Measurements from ENCODE around the gene HS1BP3.

- TF ChIP-seq, protein P1, sequence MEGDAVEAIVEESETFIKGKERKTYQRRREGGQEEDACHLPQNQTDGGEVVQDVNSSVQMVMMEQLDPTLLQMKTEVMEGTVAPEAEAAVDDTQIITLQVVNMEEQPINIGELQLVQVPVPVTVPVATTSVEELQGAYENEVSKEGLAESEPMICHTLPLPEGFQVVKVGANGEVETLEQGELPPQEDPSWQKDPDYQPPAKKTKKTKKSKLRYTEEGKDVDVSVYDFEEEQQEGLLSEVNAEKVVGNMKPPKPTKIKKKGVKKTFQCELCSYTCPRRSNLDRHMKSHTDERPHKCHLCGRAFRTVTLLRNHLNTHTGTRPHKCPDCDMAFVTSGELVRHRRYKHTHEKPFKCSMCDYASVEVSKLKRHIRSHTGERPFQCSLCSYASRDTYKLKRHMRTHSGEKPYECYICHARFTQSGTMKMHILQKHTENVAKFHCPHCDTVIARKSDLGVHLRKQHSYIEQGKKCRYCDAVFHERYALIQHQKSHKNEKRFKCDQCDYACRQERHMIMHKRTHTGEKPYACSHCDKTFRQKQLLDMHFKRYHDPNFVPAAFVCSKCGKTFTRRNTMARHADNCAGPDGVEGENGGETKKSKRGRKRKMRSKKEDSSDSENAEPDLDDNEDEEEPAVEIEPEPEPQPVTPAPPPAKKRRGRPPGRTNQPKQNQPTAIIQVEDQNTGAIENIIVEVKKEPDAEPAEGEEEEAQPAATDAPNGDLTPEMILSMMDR (IDR thresholded peaks at IDR 0.05), result no peak
- TF ChIP-seq POLR2A (IDR thresholded peaks at IDR 0.05), result no peak
These were observed 81.3 kb downstream of the HS1BP3 start for GRCh38 chr2:20569464-20570223.
